Right cardiac atrium (tissue), 5 donors: Measurements from ENCODE around the gene F11R. TPM values are rescaled to one million over a fixed set of nuclear protein-coding genes. Genes with fewer than 3 reads are reported as not detected.
A peak's percentile ranks its signal among the peaks of the same experiment; 100 is the strongest.
"Not testable (repeated sequence)": the region's sequence is repeated elsewhere in the genome, so short reads cannot be mapped to it uniquely, and the experiment has no call there.

Experiments
- ATAC-seq, 2 donors: fragments of 200-7000 bp; cut with Tn5 transposase; one replicate each; pipeline versions ENCODE4 v1.8.0 to v1.9.1; 2020; ENCODE audit warnings: moderate library complexity in 2 of 2, mild to moderate bottlenecking in 1 of 2
- DNase-seq, 3 donors: peaks; one replicate each; pipeline ENCODE4 v3.0.0-alpha.2; 2020
- H3K27ac ChIP-seq: one replicate; pipeline ENCODE4 v1.5.1; 2013; ENCODE audit warnings: mild to moderate bottlenecking, low read length, control low read depth, moderate library complexity
- H3K27me3 ChIP-seq: one replicate; pipeline ENCODE4 v1.6.1; 2013; ENCODE audit not compliant: control insufficient read depth, insufficient read depth
- H3K4me1 ChIP-seq: one replicate; pipeline ENCODE4 v1.6.1; 2013; ENCODE audit warnings: low read length; ENCODE audit not compliant: control insufficient read depth, insufficient read depth
- H3K4me3 ChIP-seq: one replicate; pipeline ENCODE4 v1.5.1; 2013; ENCODE audit warnings: low read length, control low read depth
- H3K9me3 ChIP-seq: one replicate; pipeline ENCODE4 v1.6.1; 2013; ENCODE audit warnings: low read length; ENCODE audit not compliant: control insufficient read depth
- WGBS: extraction: QIAGEN DNeasy Blood & Tissue Kit; methylation state at CpG from one replicate; pipeline ENCODE4 v1.1.7; 2013; 5-methylcytosine and 5-hydroxymethylcytosine counted together
- intact Hi-C, 4 donors: fragments of 100-400 bp; cut with DNase I; formaldehyde crosslinking; loops; one replicate each; pipeline versions ENCODE4 v1.11.0 to v1.14.0; 2022 to 2023
- polyA plus RNA-seq: library from polyadenylated mRNA; stranded (reverse); fragments of 200-250 nt; gene quantifications from one replicate; pipeline ENCODE4 v1.2.3, GENCODE V29; 2013
- total RNA-seq, 4 donors: library from RNA; stranded (reverse); fragmentation: NEBNext Ultra II Directional; extraction: Animal tissue kit (Norgen Biotek cat#: 25700); gene quantifications; one replicate each; pipeline ENCODE4 v1.2.1, GENCODE V29; 2021
- donor health status: healthy with polysubstance abuse.
- donor health status: DM: no; HTN: yes; CAD: no.
- donor health status: DM: no; HTN: no; CAD: no.
- donor health status: DM: no; HTN: yes; CAD: no; lungs with severe emphysema.
- donor health status: DM: yes; HTN: yes; CAD: no.

The F11R gene
- total and polyA plus RNA-seq, 5 donors = 12.6 to 27.2 (median 25.3) TPM

GRCh38 chr1:161021165-161021969 is 415 bp upstream of the F11R start:
- peaks cover 9% of the 10 kb centered on the region for H3K4me1 ChIP-seq
- intact Hi-C loops = no loop called here
- no peak overlapping the region for H3K27ac ChIP-seq

GRCh38 chr1:161019751-161020495 is 1.0 kb downstream of the F11R start:
- intact Hi-C loops = no loop called here
- ATAC-seq (peak; percentile 65 to 90), DNase-seq (peak in 1 of 3 donors; percentile 22)
- Histone ChIP-seq H3K4me3 (peak overlapping the region; percentile 71), H3K27ac (peak overlapping the region; percentile 83), H3K27me3 (no peaks in the 10 kb centered on the region), H3K9me3 (no peaks in the 10 kb centered on the region), H3K4me1 (peaks cover 9% of the 10 kb centered on the region)
- WGBS = 20% methylated on average over 10 of the region's 10 CpGs

More at GRCh38 chr1:161021165-161021969, 415 bp upstream of the F11R start:
- WGBS = 14% methylated on average over 34 of the region's 34 CpGs
- H3K9me3 ChIP-seq = no peaks in the 10 kb centered on the region
- peak; percentile 89 to 92 for ATAC-seq
- H3K4me3 ChIP-seq = peak overlapping the region; percentile 71
- H3K27me3 ChIP-seq = no peaks in the 10 kb centered on the region
- peak; percentile 79 to 91 (median 91) for DNase-seq

- peak overlapping the region; percentile 71 for H3K4me3 ChIP-seq
- H3K27ac ChIP-seq, H3K4me1 ChIP-seq: not testable (repeated sequence)
Observed at GRCh38 chr1:161019111-161019660, 1.8 kb downstream of the F11R start.

DNA sequence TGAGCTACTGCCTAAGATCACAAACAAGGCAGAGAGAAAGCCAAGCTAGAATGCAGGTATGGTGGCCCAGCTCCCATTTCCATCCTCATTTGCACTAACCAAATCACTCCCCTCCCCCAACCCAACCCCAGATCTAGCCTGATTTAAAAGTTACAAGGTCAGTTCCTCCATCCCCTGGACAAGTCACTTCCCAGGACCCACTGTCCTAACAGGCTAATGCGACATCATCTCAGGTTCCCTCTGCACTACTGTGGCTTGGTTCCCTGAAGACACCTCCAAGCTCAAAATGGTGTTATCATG is 2.4 kb downstream of the F11R start:
- no peaks in the 10 kb centered on the region for H3K9me3 ChIP-seq
- no peaks in the 10 kb centered on the region for H3K27me3 ChIP-seq
- 81% methylated on average over 1 of the region's 1 CpG for whole genome bisulfite sequencing
- no peak for DNase-seq
- no peak overlapping the region for H3K4me3 ChIP-seq
- peaks cover 11% of the 10 kb centered on the region for H3K4me1 ChIP-seq
- intact Hi-C loops = no loop called here
- H3K27ac ChIP-seq = no peak overlapping the region
- ATAC-seq = no peak

More at GRCh38 chr1:161019111-161019660, 1.8 kb downstream of the F11R start:
- H3K27me3 ChIP-seq, DNase-seq, intact Hi-C loops, H3K9me3 ChIP-seq, ATAC-seq: not testable (repeated sequence)
- 73% methylated on average over 15 of the region's 15 CpGs for WGBS

GRCh38 chr1:161017756-161018630 is 3.0 kb downstream of the F11R start:
- Histone ChIP-seq H3K4me1 (peaks cover 14% of the 10 kb centered on the region), H3K9me3 (no peaks in the 10 kb centered on the region), H3K4me3 (no peak overlapping the region), H3K27me3 (no peaks in the 10 kb centered on the region), H3K27ac (no peak overlapping the region)
- ATAC-seq (no peak), DNase-seq (no peak)
- intact Hi-C loops = no loop called here
- 85% methylated on average over 5 of the region's 5 CpGs for WGBS

GRCh38 chr1:161017181-161017580 is 3.8 kb downstream of the F11R start:
- 73% methylated on average over 7 of the region's 7 CpGs for WGBS
- ATAC-seq, H3K27ac ChIP-seq, H3K4me3 ChIP-seq, intact Hi-C loops, H3K27me3 ChIP-seq, H3K9me3 ChIP-seq, DNase-seq: not testable (repeated sequence)
- peaks cover 14% of the 10 kb centered on the region for H3K4me1 ChIP-seq

DNA sequence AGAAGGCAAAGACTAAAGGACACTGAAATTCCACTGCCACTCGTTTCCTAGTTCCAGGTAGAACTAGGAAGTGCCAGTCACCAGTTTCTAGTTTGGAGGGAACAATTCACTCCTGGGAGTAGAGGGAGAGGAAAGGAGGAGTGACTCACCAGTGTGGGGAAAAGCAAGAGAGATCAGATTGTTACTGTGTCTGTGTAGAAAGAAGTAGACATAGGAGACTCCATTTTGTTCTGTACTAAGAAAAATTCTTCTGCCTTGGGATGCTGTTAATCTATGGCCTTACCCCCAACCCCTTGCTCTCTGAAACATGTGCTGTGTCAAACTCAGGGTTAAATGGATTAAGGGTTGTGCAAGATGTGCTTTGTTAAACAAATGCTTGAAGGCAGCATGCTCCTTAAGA is 4.3 kb downstream of the F11R start:
- H3K9me3 ChIP-seq, H3K4me3 ChIP-seq, H3K27ac ChIP-seq, DNase-seq, ATAC-seq, intact Hi-C loops, H3K27me3 ChIP-seq: not testable (repeated sequence)
- WGBS = 58% methylated on average over 1 of the region's 1 CpG
- H3K4me1 ChIP-seq = peaks cover 14% of the 10 kb centered on the region

- peaks cover 10% of the 10 kb centered on the region for H3K4me1 ChIP-seq
- DNase-seq = peak; percentile 88 to 92 (median 90)
- peak; percentile 97 for ATAC-seq
- H3K27me3 ChIP-seq = no peaks in the 10 kb centered on the region
- intact Hi-C loops = no loop called here
- H3K27ac ChIP-seq = peak overlapping the region; percentile 96
- 32% methylated on average over 15 of the region's 15 CpGs for WGBS
- H3K4me3 ChIP-seq = no peak overlapping the region
- no peaks in the 10 kb centered on the region for H3K9me3 ChIP-seq
Observed at GRCh38 chr1:161013488-161014230, 7.3 kb downstream of the F11R start.

- peak overlapping the region; percentile 96 for H3K27ac ChIP-seq
- no peaks in the 10 kb centered on the region for H3K27me3 ChIP-seq
- DNase-seq = no peak
- H3K9me3 ChIP-seq = no peaks in the 10 kb centered on the region
- peak in 1 of 2 donors; percentile 32 for ATAC-seq
- H3K4me3 ChIP-seq = no peak overlapping the region
- intact Hi-C loops = no loop called here
- H3K4me1 ChIP-seq = peaks cover 8% of the 10 kb centered on the region
Observed at GRCh38 chr1:161013131-161013487, 7.8 kb downstream of the F11R start.

GRCh38 chr1:161012420-161012819 is 8.5 kb downstream of the F11R start:
- no peak for ATAC-seq
- Histone ChIP-seq H3K4me1 (peaks cover 5% of the 10 kb centered on the region), H3K4me3 (no peak overlapping the region), H3K9me3 (no peaks in the 10 kb centered on the region), H3K27me3 (no peaks in the 10 kb centered on the region), H3K27ac (no peak overlapping the region)
- intact Hi-C loops = no loop called here
- no peak for DNase-seq
- WGBS = 91% methylated on average over 3 of the region's 3 CpGs
